Suprapubic skin (tissue), 4 donors: ENCODE data around the gene IL1A.

ENCODE experiments used
- POLR2A ChIP-seq, 2 donors: fragments of 450-650 bp; IDR thresholded peaks; one replicate each; pipeline ENCODE4 v1.6.1; 2017; ENCODE audit warnings: antibody characterized with exemption in 2 of 2, mild to moderate bottlenecking in 2 of 2, moderate library complexity in 2 of 2
- POLR2AphosphoS5 ChIP-seq, 3 donors: sonication (generic); formaldehyde crosslinking; IDR thresholded peaks; one replicate each; pipeline ENCODE4 v1.6.1; 2017; ENCODE audit warnings: antibody characterized with exemption in 3 of 3
- TF ChIP-seq, protein P1 (sequence below), 2 donors: fragments of 200-600 bp in 1 of 2; fragments of 450-650 bp in 1 of 2; sonication (generic) in 1 of 2; IDR thresholded peaks; one replicate each; pipeline ENCODE4 v1.5.1; 2016 to 2019; ENCODE audit warnings: antibody characterized with exemption in 2 of 2, mild to moderate bottlenecking in 1 of 2, moderate library complexity in 1 of 2

DNA sequence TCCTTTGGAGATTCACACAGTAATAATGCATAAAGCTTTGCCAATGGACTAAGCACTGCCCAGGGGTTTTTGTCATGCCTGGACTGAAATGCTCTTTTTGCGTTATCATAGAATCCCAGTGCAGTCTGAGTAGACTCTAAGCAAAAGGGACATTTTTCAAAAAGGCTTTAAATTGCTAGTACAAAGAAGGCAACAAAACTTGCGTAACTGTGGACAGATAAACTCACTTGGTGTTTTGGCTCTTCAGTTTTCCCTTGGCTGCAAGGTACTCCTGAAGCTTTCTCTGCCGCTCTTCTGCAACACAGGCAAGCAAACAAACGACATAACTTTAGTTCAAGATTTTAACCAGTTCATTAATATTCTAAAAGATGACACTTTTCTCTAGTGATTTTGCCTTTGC, 22.0 kb downstream of the IL1A start:
- TF ChIP-seq, protein P1, sequence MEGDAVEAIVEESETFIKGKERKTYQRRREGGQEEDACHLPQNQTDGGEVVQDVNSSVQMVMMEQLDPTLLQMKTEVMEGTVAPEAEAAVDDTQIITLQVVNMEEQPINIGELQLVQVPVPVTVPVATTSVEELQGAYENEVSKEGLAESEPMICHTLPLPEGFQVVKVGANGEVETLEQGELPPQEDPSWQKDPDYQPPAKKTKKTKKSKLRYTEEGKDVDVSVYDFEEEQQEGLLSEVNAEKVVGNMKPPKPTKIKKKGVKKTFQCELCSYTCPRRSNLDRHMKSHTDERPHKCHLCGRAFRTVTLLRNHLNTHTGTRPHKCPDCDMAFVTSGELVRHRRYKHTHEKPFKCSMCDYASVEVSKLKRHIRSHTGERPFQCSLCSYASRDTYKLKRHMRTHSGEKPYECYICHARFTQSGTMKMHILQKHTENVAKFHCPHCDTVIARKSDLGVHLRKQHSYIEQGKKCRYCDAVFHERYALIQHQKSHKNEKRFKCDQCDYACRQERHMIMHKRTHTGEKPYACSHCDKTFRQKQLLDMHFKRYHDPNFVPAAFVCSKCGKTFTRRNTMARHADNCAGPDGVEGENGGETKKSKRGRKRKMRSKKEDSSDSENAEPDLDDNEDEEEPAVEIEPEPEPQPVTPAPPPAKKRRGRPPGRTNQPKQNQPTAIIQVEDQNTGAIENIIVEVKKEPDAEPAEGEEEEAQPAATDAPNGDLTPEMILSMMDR (IDR thresholded peaks at IDR 0.05), result no peak
- TF ChIP-seq POLR2A (IDR thresholded peaks at IDR 0.05) (no peak), POLR2AphosphoS5 (IDR thresholded peaks at IDR 0.05) (no peak)
